ENCODE data around the gene NAPG. TPM values are rescaled to one million over a fixed set of nuclear protein-coding genes. Genes with fewer than 3 reads are reported as not detected.

Gene NAPG
- total and polyA plus RNA-seq, 9 of the 15 experiments (the other 6 are each of a cell fraction or from before 2014, with no cell fraction given): 31.6 to 63.3 (median 50.9) TPM

DNA sequence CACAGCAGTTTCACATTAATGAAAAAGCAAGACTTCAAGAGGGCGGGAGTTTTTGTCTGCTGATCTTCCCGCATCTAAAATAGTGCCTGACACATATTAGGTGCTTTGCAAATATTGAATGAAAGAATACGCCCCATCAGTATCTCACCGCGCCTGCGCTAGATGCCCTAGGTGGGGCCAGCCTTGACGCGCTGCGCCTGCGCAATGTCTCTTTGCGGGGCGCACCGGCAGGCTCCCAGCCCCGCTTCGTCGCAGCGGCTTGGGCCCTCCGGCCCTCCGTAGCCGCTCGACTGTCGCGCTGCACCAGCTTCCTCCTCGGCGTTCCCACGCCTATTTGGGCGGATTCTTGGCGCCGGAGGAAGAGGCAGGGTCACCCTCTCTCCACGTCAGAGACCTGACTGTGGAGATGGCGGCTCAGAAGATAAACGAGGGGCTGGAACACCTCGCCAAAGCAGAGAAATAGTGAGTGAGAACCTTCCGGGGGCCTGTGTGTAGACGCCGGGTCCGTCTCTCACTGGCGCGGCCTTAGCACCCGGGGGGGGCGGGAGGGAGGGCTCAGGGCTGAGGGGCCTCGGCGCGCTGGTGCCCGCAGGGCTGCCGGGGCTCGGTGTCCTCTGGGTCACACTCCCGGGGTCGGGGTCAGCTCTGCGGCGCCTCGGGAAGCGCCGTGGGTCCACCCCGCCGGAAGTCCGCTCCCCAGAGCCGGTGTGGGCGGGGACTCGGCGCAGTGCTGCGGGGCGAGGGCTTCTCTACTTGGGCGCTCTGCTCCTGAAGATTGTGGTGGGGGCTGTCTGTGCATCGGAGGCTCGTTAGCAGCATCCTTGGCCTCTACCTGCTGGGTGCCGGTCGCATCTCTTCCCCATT lies at the start of gene NAPG (continued):
- TF ChIP-seq, protein P1, sequence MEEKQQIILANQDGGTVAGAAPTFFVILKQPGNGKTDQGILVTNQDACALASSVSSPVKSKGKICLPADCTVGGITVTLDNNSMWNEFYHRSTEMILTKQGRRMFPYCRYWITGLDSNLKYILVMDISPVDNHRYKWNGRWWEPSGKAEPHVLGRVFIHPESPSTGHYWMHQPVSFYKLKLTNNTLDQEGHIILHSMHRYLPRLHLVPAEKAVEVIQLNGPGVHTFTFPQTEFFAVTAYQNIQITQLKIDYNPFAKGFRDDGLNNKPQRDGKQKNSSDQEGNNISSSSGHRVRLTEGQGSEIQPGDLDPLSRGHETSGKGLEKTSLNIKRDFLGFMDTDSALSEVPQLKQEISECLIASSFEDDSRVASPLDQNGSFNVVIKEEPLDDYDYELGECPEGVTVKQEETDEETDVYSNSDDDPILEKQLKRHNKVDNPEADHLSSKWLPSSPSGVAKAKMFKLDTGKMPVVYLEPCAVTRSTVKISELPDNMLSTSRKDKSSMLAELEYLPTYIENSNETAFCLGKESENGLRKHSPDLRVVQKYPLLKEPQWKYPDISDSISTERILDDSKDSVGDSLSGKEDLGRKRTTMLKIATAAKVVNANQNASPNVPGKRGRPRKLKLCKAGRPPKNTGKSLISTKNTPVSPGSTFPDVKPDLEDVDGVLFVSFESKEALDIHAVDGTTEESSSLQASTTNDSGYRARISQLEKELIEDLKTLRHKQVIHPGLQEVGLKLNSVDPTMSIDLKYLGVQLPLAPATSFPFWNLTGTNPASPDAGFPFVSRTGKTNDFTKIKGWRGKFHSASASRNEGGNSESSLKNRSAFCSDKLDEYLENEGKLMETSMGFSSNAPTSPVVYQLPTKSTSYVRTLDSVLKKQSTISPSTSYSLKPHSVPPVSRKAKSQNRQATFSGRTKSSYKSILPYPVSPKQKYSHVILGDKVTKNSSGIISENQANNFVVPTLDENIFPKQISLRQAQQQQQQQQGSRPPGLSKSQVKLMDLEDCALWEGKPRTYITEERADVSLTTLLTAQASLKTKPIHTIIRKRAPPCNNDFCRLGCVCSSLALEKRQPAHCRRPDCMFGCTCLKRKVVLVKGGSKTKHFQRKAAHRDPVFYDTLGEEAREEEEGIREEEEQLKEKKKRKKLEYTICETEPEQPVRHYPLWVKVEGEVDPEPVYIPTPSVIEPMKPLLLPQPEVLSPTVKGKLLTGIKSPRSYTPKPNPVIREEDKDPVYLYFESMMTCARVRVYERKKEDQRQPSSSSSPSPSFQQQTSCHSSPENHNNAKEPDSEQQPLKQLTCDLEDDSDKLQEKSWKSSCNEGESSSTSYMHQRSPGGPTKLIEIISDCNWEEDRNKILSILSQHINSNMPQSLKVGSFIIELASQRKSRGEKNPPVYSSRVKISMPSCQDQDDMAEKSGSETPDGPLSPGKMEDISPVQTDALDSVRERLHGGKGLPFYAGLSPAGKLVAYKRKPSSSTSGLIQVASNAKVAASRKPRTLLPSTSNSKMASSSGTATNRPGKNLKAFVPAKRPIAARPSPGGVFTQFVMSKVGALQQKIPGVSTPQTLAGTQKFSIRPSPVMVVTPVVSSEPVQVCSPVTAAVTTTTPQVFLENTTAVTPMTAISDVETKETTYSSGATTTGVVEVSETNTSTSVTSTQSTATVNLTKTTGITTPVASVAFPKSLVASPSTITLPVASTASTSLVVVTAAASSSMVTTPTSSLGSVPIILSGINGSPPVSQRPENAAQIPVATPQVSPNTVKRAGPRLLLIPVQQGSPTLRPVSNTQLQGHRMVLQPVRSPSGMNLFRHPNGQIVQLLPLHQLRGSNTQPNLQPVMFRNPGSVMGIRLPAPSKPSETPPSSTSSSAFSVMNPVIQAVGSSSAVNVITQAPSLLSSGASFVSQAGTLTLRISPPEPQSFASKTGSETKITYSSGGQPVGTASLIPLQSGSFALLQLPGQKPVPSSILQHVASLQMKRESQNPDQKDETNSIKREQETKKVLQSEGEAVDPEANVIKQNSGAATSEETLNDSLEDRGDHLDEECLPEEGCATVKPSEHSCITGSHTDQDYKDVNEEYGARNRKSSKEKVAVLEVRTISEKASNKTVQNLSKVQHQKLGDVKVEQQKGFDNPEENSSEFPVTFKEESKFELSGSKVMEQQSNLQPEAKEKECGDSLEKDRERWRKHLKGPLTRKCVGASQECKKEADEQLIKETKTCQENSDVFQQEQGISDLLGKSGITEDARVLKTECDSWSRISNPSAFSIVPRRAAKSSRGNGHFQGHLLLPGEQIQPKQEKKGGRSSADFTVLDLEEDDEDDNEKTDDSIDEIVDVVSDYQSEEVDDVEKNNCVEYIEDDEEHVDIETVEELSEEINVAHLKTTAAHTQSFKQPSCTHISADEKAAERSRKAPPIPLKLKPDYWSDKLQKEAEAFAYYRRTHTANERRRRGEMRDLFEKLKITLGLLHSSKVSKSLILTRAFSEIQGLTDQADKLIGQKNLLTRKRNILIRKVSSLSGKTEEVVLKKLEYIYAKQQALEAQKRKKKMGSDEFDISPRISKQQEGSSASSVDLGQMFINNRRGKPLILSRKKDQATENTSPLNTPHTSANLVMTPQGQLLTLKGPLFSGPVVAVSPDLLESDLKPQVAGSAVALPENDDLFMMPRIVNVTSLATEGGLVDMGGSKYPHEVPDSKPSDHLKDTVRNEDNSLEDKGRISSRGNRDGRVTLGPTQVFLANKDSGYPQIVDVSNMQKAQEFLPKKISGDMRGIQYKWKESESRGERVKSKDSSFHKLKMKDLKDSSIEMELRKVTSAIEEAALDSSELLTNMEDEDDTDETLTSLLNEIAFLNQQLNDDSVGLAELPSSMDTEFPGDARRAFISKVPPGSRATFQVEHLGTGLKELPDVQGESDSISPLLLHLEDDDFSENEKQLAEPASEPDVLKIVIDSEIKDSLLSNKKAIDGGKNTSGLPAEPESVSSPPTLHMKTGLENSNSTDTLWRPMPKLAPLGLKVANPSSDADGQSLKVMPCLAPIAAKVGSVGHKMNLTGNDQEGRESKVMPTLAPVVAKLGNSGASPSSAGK (IDR thresholded peaks at IDR 0.05): peak; percentile 19; the same call in 1 of the 2 replicates
- TF ChIP-seq DDX20 (tag; IDR thresholded peaks at IDR 0.05; ENCODE audit: low read depth): no peak
- peak; percentile 18; the same call in 1 of the 2 replicates for TF ChIP-seq EGR1 (conservative IDR thresholded peaks at IDR 0.05)
- TF ChIP-seq CCNT2 (IDR thresholded peaks at IDR 0.05; ENCODE audit: borderline replicate concordance, extremely low read depth, insufficient read length, low read depth, low read length): peak; percentile 82
- TF ChIP-seq CHD1 (IDR thresholded peaks at IDR 0.05; ENCODE audit: low read length): peak; percentile 81
- no peak for TF ChIP-seq ZNF584 (CRISPR knock-in tag; IDR thresholded peaks at IDR 0.05; ENCODE audit: low read depth)
- no peak for TF ChIP-seq NR2C2 (CRISPR knock-in tag; IDR thresholded peaks at IDR 0.05)
- TF ChIP-seq NR2C2 (tag; IDR thresholded peaks at IDR 0.05): peak; percentile 90
- TF ChIP-seq CREB3 (tag; conservative IDR thresholded peaks at IDR 0.05; ENCODE audit: low read depth): no peak
- TF ChIP-seq ZBTB12 (CRISPR knock-in tag; IDR thresholded peaks at IDR 0.05): no peak
- peak; percentile 71; the same call in 1 of the 2 replicates for TF ChIP-seq L3MBTL2 (IDR thresholded peaks at IDR 0.05)
- TF ChIP-seq JUN (IDR thresholded peaks at IDR 0.05; ENCODE audit: borderline replicate concordance, low read depth, low read length): 0 out of 2 replicates have a peak, but pooled peaks have one; percentile 44
- no peak for TF ChIP-seq JUN (CRISPR knock-in tag; IDR thresholded peaks at IDR 0.05; ENCODE audit: borderline replicate concordance)
